Osteocyte (in vitro differentiated cells): ENCODE measurements around the gene BRAT1. TPM values are rescaled to one million over a fixed set of nuclear protein-coding genes. Genes with fewer than 3 reads are reported as not detected.

Experiments used
- DNase-seq: peaks from one replicate; pipeline ENCODE4 v3.0.0; 2021; ENCODE audit warnings: mixed read lengths; ENCODE audit not compliant: unreplicated experiment; ENCODE audit errors: extremely low spot score
- H3K27ac Mint-ChIP-seq: one replicate; pipeline ENCODE4 v1.8.0; 2021; ENCODE audit warnings: mild to moderate bottlenecking, mixed read lengths; ENCODE audit not compliant: unreplicated experiment
- H3K27me3 Mint-ChIP-seq: one replicate; pipeline ENCODE4 v1.8.0; 2021; ENCODE audit warnings: mixed read lengths; ENCODE audit not compliant: unreplicated experiment
- H3K36me3 Mint-ChIP-seq: one replicate; pipeline ENCODE4 v1.8.0; 2021; ENCODE audit warnings: mixed read lengths; ENCODE audit not compliant: unreplicated experiment
- H3K4me1 Mint-ChIP-seq: one replicate; pipeline ENCODE4 v1.8.0; 2021; ENCODE audit warnings: mixed read lengths; ENCODE audit not compliant: unreplicated experiment
- H3K4me3 Mint-ChIP-seq: one replicate; pipeline ENCODE4 v1.8.0; 2021; ENCODE audit warnings: mild to moderate bottlenecking, moderate library complexity, mixed read lengths; ENCODE audit not compliant: unreplicated experiment
- H3K9me3 Mint-ChIP-seq: one replicate; pipeline ENCODE4 v1.8.0; 2021; ENCODE audit warnings: mixed read lengths; ENCODE audit not compliant: unreplicated experiment
- CTCF ChIP-seq: fragments of 200-600 bp; sonication (generic); IDR thresholded peaks from 2 replicates; pipeline ENCODE4 v1.5.0; 2021; ENCODE audit warnings: antibody characterized with exemption, mild to moderate bottlenecking, moderate library complexity
- total RNA-seq: library from RNA; stranded (reverse); gene quantifications from 2 replicates; pipeline ENCODE4 v1.2.1, GENCODE V29; 2021

BRAT1 gene
- total RNA-seq, 1 donor from 2014 or later, result 27.8 TPM

DNA sequence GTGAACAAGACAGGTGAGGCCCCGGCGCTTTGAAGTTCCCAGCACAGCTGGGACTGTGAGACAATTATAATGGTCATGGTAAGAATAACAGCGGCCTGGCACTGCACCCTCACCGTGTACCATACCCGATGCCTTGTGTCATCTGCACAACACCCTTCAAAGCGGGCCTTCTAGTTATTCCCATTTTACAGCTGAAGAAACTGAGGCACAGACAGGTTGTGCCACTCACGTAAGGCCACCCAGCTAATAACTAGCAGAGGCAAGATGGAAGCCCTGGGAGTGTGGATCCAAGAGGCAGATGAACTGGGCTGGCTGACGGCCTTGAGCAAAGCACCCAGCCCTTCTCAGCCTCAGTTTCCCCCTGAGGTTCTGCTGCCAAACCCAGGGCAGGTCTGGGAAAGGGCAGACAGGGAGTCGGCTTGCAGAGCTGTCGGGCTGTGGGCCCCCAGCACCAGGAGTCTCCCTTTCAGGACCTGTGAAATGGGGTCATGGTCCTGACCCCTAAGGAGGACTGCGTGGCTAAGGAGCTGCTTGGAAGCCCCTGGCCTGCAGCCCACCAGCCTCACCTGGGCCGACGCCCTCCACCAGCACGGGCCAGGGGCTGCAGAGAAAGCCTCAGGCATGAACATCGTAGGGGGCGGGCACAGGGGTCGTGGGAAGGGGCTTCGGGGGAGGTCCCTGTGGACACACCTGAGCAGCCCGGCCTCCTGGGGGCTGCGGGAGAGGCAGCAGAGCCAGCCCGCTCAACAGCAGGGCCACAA lies 51.0 kb downstream of the BRAT1 start:
- Mint-ChIP-seq H3K27me3 (no peaks in the 10 kb centered on the region), H3K27ac (no peak overlapping the region), H3K4me3 (no peak overlapping the region), H3K9me3 (no peaks in the 10 kb centered on the region), H3K4me1 (peaks cover 24% of the 10 kb centered on the region), H3K36me3 (no peaks in the 10 kb centered on the region)
- DNase-seq, result no peak
- TF ChIP-seq CTCF, result no peak

DNA sequence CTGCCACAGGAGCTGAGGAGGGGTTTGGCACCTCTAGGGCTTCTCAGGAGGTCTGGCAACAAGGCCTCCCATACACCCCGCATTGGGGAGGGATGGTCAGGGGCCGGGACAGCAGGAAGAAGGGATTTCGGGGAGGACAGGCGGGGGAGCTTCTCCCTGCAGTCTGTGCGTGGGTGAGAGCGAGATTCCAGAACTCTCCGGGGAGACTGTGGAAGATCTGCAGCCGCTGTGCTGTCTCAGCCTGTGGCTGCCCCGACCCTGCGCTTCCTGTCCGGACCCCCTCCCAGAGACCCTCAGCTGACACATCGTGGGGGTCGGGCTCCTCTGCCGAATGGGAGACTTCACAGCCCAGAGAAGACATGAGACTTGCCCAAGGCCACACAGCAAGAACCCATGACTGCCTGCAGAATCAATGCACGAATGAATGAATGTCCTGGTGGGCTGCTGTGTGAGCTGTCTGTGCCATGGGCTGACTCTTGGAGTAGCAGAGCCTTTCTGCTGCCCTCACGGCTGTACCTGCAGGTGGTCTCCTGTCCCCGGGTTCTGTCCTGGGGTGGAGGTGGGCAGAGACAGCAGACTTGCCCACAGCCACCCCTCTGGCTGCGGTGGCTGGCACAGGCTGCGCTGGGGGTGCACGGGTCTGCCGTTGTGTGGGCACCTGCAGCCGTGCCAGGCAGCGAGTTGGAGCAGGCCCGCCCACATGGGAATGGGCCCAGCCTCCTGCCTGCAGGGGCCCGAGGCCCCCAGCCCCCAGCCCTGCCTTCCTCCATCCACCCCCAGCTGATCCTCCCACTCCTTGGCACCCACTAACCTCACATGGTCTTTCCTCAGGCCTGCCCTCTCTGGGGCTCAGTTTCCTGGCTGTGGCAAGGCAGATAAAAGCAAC lies 52.0 kb downstream of the BRAT1 start:
- Mint-ChIP-seq H3K9me3 (no peaks in the 10 kb centered on the region), H3K36me3 (no peaks in the 10 kb centered on the region), H3K4me3 (no peak overlapping the region), H3K27me3 (no peaks in the 10 kb centered on the region), H3K4me1 (peaks cover 13% of the 10 kb centered on the region), H3K27ac (no peak overlapping the region)
- TF ChIP-seq CTCF, result no peak
- DNase-seq, result no peak

GRCh38 chr7:2502647-2502966 lies 52.7 kb downstream of the BRAT1 start:
- H3K4me3 Mint-ChIP-seq, result no peak overlapping the region
- TF ChIP-seq CTCF, result no peak
- peaks cover 7% of the 10 kb centered on the region for H3K4me1 Mint-ChIP-seq

GRCh38 chr7:2501947-2502646 lies 53.2 kb downstream of the BRAT1 start:
- no peaks in the 10 kb centered on the region for H3K36me3 Mint-ChIP-seq

More at GRCh38 chr7:2502647-2502966, 52.7 kb downstream of the BRAT1 start:
- Mint-ChIP-seq H3K27ac (no peak overlapping the region), H3K27me3 (no peaks in the 10 kb centered on the region), H3K36me3 (no peaks in the 10 kb centered on the region), H3K9me3 (no peaks in the 10 kb centered on the region)
- DNase-seq, result no peak

More at GRCh38 chr7:2501947-2502646, 53.2 kb downstream of the BRAT1 start:
- DNase-seq, result no peak
- peaks cover 3% of the 10 kb centered on the region for H3K4me1 Mint-ChIP-seq
- no peak overlapping the region for H3K4me3 Mint-ChIP-seq
- no peak overlapping the region for H3K27ac Mint-ChIP-seq
- no peaks in the 10 kb centered on the region for H3K27me3 Mint-ChIP-seq
- TF ChIP-seq CTCF, result no peak
- no peaks in the 10 kb centered on the region for H3K9me3 Mint-ChIP-seq
